Measurements from ENCODE around the gene EML1.

EML1 gene

DNA sequence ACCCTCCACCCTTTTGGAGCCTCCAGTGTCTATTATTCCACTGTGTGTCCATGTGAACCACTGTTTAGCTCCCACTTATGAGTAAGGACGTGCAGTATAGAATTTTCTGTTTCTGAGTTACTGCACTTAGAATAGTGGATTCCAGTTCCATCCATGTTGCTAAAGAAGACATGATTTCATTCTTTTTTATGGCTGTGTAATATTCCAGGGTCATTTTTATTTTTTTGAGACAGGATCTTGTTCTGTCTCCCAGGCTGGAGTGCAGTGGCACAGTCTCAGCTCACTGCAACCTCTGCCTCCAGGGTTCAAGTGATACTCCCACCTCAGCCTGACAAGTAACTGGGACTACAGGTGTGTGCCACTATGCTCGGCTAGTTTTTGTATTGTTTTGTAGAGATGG, 31.6 kb downstream of the EML1 start:
- no peak for DNase-seq (ENCODE audit: low read depth)

DNA sequence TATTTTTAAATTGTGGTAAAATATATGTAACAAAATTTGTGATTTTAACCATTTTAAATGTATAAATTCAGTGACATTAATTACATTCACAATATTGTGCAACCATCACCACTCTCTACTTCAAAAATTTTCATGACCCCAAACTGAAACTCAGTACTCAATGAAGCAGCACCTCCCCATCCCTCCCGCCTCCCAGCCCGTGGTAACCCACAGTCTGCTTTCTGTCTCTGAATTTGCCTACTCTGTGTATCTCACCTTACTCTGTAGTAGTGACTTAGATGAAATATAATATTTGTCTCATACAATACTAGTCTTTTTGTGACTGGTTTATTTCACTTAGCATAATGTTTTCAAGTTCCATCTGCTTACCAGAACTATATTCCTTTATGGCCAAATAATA, 36.2 kb downstream of the EML1 start:
- no peak for DNase-seq (ENCODE audit: low read depth)

DNA sequence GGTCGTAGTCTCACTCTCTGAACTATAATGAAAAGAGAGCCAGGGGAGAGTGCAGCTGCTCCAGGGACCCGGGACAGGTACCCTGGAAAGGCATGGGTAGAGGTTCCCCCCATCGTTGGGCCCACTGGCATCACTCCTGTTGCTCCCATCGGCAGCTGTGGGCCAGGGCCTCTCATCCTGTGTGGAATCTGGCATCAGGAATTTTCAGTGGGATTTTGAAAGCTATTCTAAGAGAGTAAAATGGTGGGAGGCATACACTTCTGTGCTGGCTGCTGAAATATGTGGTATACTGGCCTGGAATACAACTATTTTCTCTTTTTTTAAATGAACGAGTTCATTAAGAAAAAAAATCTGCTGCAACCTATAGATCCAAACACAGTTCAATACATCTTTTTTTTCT, 38.1 kb downstream of the EML1 start:
- DNase-seq (ENCODE audit: low read depth) = no peak

DNA sequence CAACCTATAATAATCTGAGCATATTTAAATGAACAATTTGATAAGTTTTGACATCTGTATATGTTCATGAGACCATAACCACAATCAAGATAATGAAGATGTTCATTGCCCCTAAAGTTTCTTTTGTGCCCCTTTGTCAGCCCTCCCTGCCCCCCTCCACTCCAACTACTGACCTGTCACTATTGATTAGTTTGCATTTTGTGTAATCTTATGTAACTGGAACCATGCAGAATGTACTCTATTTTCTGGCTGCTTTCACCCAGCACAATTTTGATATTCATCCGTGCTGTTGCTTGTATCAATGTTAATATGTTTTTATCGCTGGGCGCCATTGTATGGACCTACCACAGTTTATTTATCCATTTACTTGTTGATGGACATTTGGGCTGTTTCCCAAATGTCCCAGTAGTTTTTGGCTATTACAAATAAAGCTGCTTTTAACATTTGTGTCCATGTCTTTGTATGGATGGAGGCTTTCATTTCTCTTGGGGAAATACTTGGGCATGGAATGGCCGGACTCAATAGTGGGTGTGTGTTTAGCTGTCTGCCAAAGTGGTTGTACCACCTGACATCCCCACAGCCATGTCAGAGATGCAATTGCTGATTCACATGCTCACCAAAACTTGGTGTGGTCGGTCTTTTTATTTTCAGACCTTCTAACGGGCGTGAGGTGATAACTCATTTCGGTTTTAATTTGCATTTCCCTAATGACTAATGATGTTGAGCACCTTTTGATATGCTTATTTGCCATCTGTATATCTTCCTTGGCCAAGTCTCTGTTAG, 38.9 kb downstream of the EML1 start:
- no peak for DNase-seq (ENCODE audit: low read depth)

DNA sequence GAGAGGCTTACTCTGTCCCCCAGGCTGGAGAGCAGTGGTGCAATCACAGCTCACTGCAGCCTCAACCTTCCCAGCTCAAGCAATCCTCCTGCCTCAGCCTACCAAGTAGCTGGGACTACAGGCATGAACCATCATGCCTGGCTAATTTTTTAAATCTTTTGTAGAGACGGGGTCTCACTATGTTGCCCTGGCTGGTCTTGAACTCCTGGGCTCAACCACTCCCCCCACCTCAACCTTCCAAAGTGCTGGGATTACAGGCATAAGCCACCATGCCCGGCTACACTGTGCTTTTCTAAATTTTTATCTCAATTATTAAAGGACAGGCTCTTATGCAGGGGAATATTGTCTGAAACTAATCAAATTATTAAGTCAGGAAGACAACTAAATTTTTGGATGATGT, 44.6 kb downstream of the EML1 start:
- DNase-seq (ENCODE audit: low read depth) = no peak

DNA sequence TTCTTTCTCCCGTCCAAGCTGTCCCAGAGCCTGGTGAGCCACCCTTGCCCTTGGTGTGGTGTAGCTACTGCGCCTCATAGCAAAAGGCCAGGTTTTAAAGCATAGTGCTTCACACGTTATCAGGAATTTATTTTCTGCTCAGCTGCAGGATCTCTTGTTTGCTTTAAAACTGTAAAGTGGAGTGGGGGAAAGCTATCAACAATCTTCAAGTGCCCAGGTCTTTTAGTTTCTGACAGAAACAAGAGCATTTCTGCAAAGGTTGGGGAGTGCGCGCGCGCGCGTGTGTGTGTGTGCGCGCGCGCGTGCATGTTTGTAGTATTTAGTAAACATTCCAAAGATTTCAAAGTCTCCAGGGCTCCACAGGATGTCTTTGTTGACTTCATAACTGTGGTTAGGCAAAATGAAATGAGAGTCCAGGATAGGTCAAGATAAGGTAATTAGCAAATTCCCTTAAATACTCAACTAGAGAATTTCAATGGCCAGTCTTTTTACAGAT, 45.5 kb downstream of the EML1 start:
- no peak for DNase-seq (ENCODE audit: low read depth)

DNA sequence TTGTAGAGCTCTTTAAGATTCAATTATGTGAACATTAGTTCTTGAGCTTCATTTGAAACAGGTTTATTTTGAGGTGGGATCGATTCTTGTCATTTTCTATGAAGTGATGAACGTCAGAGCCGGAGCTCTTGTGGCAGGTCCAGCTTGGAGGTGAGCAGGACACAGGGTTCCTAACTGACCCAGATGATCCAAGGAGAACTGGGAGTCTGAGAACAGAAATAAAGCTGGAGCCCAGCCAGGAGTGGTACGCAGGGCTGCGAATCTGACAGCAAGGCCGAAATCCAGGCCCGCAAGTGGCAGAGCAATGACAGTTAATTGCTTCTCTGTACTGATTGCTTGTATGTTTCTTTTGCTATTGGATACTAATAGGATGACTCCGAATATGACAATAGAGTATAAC, 46.5 kb downstream of the EML1 start:
- no peak for DNase-seq (ENCODE audit: low read depth)

DNA sequence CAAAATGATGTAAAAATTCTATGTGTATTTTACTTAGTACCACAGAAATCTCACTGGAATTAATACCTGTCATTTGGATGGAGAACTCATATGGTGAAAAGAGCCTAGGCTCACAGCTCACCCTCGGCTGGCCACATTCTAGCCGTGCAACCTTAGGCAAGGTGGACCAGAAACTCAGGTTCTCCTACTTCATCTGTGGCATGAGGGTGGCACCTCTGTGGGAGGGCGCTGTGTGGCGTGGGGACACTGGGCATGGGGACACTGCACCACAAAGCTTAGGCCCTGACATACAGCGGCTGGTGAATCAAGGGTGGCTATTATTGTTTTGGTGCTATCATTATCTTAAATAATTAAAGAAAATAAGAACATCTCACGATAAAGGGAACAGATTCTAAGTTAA, 47.1 kb downstream of the EML1 start:
- no peak for DNase-seq (ENCODE audit: low read depth)

DNA sequence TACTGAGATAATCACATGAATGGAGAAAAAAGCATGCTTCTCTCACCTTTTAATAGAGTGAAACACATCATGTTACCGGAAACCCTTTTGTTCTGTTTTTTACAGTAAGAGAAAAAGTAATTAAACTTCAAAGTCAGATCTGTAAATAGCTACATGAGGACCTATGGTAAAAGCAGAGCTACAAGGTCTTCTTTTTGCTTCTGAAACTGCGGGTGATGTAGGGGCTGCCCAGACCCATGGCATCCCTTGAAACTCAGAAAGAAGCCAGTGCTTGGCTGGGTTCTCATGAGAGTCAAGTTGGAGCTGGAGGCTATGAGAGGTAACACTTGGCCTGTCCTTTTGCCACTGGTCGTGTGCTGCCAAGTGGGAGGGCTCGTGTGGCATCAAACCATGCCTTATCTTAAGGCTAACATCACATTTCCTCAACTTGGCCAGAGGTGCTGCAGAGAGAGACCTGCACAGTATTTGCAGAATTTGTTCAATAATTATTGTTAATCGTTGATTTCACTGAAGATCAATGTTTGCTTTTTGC, 47.6 kb downstream of the EML1 start:
- no peak for DNase-seq (ENCODE audit: low read depth)

DNA sequence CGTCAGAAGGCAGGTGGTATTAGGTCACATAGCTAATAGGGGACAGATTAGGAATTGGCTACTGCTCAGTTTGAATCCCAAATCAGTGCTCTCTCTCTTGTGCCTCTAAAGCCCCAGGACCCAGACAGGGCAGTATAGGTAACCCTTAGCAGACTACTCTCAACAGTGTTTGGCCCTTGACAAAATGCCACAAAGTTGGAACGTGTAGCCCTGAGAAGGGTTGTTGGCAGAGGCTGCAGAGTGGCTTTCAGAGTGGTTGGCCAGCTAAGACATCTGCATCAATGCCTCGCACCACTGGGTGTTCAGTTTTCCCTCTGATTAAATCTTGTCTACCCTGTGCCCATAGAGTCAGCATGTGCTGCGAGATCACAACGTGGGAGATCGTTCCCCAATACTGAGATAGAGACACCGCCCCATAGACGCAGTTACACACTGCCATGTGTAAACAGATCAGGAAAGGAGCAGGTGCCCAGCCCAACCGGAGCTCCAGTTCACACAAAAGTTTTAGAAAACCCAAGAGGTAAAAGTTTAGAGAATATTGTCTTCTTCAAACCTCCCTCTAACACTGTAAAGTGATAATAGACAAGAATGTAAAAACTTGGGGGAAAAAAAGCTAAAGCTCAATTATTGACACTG, 48.3 kb downstream of the EML1 start:
- DNase-seq (ENCODE audit: low read depth) = no peak

DNA sequence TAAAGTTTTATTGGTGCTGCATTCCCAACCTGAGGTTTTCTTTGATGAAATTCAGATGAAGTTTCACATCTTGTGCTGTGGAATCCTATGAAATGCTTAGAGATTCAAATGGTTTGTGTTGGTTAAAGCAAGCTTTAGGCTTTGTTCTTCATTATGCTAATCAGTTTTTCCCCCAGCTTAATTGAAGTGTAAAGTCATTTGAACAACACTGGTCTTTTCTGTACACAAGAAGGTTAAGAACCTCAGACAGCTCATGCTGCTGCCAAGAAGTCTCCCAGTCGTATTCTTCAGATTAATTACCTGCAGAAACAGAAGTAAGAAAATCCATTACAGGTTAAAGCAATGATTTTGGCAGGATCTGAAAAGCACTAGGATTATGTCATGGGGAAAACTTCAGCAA, 48.9 kb downstream of the EML1 start:
- no peak for DNase-seq (ENCODE audit: low read depth)

DNA sequence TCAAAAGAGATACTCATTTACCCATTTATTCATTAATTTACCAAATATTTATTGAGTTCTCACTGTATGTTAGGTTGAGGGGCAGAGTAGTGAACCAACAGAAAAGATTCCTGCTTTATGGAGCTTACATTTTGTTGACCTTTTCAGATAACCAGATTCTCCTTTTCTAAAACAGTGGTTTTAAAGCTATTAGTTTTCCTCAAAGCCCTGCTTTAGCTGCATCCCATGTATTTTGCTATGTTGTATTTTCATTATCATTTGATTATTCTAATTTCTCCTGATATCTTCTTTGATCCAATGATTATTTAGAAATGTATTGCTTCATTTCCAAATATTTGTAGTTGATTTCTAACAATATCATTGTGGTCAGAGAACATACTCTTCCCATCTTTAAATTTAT, 53.6 kb downstream of the EML1 start:
- DNase-seq (ENCODE audit: low read depth) = no peak

DNA sequence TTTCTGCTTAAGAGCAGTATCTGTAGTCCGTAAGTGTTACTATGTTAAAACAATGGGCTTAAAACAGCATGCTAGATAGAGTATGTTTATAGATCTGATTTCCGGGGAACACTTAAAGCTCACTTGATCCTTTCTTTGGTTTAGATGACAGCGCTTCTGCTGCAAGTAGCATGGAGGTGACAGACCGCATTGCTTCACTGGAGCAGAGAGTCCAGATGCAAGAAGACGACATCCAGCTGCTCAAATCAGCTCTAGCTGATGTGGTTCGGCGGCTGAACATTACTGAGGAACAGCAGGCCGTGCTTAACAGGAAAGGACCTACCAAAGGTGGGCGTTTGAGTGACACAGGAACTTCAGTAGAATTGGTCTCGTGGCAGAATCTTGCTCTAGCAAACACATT, 57.5 kb downstream of the EML1 start:
- no peak for DNase-seq (ENCODE audit: low read depth)

DNA sequence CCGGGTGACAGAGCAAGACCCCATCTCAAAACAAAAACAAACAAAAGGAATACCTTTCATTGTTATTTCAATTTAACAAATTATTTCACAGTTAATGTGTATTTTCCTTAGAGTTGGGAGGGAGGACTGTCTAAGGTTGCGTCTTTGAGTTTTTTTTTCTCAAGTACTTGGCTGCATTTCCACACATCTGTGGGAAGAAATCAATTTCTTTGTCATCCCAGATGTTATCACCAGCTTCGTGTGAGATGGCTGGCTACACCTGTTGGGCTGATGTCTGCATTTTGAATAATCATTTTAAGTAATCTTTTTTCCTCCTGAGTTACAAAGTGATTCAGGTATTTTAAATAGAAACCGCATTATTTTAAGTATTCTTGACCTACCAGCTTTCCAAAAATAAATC, 59.4 kb downstream of the EML1 start:
- DNase-seq (ENCODE audit: low read depth) = no peak

DNA sequence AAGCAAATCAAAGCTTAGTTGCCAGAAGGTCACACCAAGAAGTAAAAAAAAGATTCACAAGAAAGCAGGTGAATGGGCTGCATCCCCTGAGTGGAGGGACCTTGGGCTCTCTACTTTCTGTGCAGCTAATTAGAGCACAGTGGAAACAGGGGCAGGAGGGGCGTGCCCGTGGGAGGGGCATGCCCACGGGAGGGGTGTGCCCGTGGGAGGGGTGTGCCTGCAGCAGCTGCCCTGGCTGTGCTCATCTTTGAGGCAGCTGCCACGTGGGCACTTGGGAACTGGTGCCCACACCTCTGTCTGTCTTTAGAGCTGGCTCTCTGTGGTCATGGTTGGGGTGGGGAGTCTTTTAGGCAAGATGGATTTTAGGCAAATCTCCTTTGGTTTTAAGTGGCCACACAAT, 60.0 kb downstream of the EML1 start:
- no peak for DNase-seq (ENCODE audit: low read depth)

DNA sequence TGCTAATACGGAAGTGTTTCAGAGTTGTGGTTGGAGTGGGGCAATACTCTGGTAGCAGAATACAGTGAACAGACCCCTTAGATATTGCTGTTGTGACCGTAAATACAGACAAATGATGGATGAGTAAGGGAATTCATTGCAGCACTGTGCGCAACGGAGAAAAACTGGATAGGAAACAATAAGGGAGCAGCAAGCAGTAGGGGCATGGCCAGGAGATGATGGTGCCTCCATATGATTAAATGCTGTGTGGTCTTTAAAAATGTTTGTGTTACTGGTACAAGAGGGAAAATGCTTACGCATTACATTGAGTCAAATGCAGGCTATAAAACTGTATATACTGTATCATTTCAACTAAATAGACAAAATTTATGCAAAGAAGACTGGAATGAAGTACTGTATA, 61.6 kb downstream of the EML1 start:
- DNase-seq (ENCODE audit: low read depth) = no peak

DNA sequence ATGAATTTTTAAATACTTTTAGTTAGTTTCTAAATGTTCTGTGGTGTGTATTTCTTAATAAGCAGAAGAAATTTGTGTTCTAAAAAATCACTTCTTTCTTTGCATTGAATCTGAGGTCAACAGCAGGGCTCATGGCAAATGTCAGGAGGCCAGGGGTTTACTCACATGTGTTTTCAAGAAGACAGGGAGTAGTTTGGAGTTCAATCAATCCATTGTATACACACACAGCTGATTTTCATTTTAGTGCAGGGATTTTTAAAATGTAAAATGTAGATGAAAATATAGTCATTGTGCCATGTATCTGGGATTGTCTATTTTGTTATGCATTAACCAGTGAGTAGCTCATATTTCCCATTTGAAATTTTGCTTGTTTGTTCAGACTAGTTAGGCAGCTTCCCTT, 62.1 kb downstream of the EML1 start:
- DNase-seq (ENCODE audit: low read depth) = no peak

DNA sequence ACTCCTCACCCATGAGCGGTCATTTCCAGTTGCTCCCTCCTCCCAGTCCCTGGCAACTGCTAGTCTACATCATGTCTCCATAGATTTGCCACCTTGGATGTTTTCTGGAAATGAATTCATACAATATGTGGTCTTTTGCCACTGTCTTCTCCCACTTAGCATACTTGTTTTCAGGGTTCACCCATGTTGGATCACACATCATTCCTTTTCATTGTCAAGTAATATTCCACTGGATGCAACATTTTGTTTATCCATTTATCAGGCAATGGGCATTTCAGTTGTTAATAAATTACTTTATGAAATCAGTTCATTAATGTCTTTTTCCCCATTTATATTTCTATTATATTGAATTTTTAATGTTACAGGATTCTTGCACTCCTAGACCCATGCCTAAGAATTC, 64.3 kb downstream of the EML1 start:
- no peak for DNase-seq (ENCODE audit: low read depth)

DNA sequence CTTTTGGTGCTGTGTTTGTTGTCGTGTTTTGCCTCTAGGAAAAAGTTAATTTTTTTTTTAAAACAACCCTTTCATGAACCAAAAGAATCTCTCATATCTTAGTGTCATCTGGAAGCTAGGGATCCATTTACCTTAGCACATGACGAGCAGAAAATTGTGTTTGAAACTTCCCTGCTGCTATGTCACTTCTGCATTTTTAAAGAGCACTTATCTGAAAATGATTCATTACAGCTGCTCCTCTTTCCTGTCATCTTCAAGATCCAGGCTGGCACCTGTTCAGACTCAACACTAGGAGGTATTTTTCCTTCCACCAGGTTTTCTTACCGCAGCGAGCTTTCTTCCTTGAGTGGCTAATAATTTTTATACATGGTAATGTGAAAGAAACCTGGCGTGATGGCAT, 67.0 kb downstream of the EML1 start:
- DNase-seq (ENCODE audit: low read depth) = no peak

DNA sequence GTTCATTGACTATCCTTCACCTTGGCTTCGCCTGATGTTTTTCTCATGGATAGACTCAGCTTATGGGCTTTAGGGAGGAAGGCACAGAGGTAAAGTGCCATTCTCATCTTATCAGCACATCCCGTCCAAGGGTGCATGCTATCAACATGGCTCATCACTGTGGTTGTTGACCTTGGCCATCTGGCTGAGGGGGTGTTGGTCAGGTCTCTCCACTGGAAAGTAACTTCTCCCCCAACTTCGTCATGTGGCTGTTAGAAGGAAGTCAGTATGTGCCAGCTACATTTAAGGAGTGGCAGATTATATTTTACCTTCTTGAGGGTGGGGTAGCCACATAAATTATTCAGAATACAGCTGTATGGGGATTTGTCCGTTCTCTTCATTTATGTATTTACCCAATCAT, 68.9 kb downstream of the EML1 start:
- DNase-seq (ENCODE audit: low read depth) = no peak

DNA sequence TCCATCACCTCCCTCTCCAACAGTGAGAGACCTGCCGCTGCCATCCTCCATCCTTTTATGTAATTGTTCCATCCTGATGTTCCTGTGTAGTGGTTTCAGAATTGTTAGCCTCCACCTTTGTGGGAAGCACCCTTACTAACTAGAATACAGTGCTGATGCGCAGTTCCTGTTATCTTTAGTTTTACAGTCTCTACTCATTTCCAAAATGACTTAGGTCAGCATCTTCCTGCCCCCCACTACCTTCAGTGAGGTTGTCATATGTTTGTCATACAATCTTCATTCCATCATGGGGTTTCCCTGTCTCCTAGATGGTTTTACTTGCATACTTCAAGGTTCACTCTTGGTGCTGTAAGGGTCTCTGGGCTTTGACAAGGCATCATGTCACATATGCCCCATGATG, 69.8 kb downstream of the EML1 start:
- no peak for DNase-seq (ENCODE audit: low read depth)

DNA sequence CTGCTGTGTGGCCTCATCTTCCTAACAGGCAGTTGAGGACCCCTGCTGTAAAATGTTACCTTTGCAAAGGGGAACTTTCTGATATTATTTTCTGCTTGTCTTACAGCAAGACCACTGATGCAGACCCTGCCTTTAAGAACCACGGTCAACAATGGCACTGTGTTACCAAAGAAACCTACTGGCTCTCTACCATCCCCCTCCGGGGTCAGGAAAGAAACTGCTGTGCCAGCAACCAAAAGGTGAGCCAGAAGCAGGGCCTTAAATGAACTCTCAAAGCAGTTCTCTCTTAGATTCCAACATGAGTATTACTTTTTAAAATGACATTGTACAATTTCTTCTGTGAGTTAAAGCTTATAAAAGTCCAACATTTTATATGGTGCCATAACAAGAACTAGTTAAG, 72.2 kb downstream of the EML1 start:
- no peak for DNase-seq (ENCODE audit: low read depth)

DNA sequence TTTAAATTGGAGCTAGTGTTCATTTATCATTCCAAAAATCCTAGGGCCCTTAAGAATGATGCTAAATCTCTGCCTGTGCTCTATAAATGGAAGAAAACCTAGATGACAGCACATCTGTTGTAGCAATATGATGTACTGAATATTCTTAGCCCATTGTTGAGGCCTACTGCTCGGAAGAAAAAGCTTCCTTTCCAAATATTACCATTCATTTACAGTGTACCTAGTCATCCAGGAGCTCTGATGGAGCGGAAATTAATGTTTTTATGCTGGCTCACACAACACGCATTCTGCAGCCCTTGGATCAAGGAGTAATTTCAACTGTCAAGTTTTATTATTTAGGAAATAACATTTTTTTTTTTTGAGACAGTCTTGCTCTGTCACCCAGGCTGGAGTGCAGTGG, 77.4 kb downstream of the EML1 start:
- DNase-seq (ENCODE audit: low read depth) = no peak

DNA sequence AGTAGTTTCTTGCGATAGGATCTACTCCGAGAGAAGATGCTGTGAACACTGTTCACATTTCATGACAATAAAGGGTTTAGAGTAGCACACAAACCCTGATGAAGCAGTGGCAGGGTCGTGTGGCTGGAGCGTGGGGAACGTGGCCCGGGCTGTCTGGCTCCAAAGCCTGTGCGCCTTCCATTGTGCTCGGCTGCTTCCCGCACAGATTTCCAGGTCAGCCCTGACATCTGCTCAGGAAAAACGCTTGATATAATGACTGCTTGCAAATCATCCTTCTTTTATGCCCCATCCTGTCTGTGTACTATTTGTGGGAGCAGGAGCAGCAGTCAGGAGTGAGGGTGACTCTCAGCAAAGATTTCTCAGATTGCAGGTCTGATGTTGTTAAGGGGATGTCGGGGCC, 78.6 kb downstream of the EML1 start:
- no peak for DNase-seq (ENCODE audit: low read depth)
